Activated gamma-delta T cell treated with anti-CD3 and anti-CD28 coated beads, Interleukin-2, amount 50 U/mL, for 16 hours (primary cell): ENCODE results near the gene CDH2.

Experiments used
- DNase-seq: peaks from one replicate; pipeline ENCODE4 v3.0.0-alpha.2; 2020; ENCODE audit warnings: low read depth

CDH2 gene

DNA sequence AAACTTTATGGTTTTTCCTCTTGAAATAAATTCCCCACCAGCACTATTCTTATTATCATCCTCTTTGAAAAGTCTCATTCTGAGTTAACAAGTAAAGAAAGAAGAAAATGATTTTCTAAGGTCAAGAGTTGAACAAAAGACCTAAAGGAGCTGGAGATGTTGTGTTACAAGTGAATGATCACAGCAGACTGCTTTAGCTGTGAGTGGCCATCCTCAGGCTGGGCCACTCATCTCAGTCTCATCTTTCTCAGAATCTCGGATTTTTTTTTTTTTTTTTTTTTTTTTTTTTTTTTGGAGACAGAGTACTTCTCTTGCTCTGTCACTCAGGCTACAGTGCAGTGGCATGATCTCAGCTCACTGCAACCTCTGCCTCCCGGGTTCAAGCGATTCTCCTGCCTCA is 133.3 kb downstream of the CDH2 start:
- DNase-seq = no peak

DNA sequence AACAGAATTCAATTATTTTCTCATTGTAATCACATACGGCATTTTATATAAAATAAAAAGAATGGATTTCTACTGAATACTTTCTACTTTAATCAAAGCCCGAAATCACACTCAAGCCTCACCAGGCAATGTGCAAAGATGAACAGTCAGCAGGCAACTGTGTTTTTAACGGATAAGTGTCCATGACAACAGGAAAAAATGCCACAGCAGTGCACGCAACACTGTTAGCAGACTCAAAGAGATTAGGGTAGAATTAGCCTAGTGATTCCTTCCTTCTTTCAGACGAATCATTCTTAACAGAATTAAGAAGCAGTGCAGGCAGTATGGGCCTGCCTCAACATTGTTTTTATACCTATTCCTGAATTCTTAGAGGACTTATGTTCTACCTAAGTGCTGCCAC is 135.6 kb downstream of the CDH2 start:
- DNase-seq = no peak

DNA sequence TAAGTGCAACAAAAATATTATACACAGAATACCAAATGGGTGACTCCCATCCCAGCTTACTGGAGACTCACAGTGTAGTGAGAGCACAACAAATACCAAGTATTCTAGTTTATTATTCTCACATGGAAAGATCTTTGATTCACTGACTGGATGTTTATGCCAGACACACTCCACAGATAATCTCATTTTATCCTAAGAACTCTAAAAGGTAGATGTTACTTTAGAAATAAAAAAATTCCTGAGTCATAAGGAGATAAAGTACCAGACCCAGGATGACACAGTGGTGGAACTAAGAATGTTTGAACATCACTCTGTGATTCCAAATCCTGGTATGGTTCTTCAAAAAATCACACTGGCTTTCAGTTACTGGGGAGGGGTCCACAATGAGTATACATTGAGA is 136.2 kb downstream of the CDH2 start:
- DNase-seq = no peak

DNA sequence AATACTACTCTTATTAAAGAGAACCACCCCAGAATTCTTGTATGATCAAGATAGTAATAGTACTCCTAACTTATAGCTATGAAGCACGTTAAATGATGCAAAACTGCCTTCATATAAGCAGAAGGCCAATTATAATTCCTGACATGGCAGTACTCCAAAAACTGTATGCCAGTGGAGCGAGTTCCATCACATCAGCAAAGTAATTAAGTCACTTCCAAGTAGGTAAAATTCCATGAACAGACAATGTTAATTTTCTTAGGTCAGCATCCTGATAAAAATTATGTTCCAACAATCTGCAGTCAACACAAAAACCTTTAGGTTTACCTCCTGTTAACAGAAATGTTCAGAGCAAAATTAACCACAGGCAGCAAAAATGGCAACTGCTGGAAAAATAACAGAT is 136.7 kb downstream of the CDH2 start:
- no peak for DNase-seq

- DNase-seq = no peak
Measured at GRCh38 chr18:28039691-28040090, 137.2 kb downstream of the CDH2 start.

DNA sequence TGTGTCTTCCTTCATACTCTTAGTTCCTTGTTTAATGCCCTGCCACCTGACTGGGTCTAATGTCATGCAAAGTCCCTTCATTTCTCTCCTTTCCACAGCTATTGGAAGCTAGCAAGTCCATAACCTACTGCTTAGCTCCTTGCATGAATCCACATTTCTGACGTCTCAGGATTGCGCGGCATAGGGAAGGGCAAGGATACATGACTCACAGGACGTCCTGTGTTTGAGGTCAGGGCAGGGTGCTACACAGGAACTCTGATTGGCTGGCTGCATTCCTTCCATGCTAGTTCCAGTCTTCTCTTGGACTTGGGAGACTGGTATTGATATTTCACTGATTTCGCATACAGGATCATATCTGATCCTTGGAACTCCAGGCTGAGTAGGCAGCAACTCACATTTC is 137.9 kb downstream of the CDH2 start:
- DNase-seq = no peak

DNA sequence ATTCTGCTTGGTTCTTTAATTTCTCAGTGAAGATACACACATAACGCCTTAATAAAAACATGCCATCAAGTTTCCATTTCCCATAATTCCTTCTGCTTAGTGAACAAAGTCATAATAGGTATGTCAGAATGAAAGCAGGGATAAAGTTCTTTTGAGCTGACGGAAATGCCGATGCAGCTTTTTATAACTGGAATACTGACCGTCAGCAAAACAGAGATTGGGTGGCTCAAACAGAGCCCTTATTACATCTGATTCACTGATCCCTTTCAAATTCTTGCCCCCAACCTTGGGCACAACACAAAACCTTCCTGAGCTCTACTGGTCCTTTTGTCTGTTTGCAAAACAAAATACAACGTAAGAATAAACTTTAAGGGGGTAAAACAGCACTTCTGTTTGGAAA is 140.4 kb downstream of the CDH2 start:
- DNase-seq = no peak

GRCh38 chr18:28034567-28034966 is 142.4 kb downstream of the CDH2 start:
- DNase-seq = no peak

- no peak for DNase-seq
Measured at GRCh38 chr18:28032177-28032576, 144.8 kb downstream of the CDH2 start.

DNA sequence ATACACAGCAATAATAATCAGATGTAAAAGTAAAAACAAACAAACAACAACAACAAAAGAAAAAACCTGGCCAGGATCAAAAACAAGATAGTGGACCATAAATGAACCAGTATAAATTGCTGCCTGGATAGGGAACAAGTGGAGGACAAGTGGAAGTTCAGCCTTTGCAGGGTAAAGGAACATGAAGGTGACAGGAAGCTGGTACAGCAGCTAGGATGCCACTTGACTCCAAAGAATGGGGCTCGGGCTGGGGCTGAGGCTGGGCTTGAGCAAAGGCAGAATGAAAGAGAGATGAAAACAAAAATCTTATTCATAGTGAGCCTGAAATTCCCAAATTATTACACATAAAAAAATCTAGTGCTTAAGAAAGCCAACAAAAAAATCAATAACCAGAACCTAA is 146.5 kb downstream of the CDH2 start:
- no peak for DNase-seq

- DNase-seq = no peak
Measured at GRCh38 chr18:28027755-28028154, 149.2 kb downstream of the CDH2 start.

DNA sequence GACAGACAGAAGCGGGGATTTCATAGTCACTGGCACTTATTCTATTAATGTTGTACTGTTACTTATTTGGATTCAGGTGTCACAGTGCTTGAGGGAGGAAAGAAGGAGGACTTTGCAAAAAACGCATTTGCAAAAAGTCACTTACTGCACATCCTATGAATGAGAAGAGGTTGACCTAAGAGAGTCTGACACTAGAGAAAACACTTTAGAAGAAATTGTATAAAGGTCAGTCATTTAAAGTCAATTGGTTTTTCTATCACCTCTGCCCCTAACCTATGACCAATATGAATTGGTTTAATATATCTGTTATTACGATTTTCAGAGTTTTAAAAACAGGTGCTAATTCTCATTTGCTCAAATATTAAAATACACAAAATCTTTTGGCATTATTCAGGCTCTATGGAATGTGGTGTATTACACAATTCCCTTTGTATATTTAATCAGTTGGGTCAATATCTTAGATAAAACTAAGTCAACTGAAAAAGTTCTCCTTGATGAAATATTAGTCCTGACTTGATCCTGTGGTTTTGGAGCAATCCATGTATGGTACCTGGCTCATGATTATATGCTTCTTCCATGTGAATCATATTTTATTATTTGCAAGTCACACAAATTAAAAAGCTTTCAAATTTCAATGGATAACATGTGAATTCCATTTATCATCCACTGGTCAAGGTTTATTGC is 157.4 kb downstream of the CDH2 start:
- no peak for DNase-seq

DNA sequence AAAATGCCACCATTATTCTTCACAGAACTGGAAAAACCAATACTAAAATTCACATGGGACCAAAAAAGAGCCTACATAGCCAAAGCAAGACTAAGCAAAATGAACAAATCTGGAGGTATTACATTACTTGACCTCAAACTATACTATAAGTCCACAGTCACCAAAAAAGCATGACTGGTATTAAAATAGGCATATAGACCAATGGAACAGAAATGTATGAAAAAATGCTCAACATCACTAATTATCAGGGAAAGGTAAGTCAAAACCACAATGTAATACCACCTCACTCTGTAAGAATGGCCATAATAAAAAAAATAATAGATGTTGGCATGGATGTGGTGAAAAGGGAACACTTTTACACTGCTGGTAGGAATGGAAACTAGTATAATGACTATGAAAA is 158.6 kb downstream of the CDH2 start:
- no peak for DNase-seq

DNA sequence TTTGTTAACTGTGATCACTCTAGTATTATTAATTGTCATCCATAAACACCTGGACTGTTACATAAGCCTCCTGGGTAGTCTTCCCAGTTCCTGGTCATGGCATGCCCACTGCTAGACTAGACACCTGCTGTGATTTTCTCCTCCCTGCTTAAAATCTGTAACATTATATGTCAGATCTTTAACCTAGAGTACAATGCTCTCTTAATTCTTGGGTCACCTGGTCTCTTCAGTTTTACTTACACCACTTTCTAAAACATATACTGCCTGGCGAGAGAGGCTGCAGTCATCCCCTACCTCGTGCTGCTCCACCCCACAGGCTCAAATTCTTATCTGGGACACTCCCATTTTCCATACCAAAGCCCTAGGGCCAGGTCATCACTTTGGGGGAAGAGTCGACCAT is 161.3 kb downstream of the CDH2 start:
- DNase-seq = no peak

DNA sequence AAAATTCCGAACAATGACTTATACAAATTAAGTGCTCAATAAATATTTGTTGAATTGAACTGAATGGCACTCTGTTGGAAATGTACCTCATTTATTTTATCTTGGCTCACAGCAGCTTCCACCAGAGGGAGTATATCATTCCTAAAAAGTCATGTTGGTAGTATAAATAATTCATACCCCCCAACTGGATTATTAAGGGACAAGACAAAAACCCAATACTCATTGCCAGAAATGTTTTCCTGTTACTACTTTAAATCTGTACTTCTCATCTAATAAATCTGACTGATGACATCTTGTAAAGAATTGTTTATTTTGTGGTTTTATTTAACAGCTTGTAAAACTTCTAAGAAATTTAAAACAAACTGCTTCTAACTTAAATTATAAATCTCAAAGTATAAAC is 163.9 kb downstream of the CDH2 start:
- DNase-seq = no peak

- no peak for DNase-seq
Measured at GRCh38 chr18:28012336-28012735, 164.6 kb downstream of the CDH2 start.

GRCh38 chr18:28009589-28009988 is 167.3 kb downstream of the CDH2 start:
- DNase-seq = no peak

- no peak for DNase-seq
Measured at GRCh38 chr18:28007841-28008240, 169.1 kb downstream of the CDH2 start.

GRCh38 chr18:28005164-28005563 is 171.8 kb downstream of the CDH2 start:
- no peak for DNase-seq

GRCh38 chr18:28004606-28005005 is 172.3 kb downstream of the CDH2 start:
- DNase-seq = no peak

GRCh38 chr18:28003451-28003850 is 173.5 kb downstream of the CDH2 start:
- DNase-seq = no peak

DNA sequence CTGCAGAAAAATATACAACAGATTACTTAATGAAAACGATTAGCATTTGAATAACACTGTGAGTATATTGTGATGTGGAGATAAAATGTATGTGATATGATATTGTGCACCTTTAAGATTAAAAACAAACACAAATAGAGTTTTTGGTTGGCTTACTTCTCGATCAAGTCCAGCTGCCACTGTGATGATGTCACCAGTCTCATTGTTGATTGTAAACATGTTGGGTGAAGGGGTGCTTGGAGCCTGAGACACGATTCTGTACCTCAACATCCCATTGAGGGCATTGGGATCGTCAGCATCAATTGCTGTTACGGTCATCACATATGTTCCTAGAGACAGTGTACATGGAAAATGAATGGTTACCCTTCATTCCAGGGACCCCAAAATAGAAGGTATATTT is 174.1 kb downstream of the CDH2 start:
- no peak for DNase-seq

DNA sequence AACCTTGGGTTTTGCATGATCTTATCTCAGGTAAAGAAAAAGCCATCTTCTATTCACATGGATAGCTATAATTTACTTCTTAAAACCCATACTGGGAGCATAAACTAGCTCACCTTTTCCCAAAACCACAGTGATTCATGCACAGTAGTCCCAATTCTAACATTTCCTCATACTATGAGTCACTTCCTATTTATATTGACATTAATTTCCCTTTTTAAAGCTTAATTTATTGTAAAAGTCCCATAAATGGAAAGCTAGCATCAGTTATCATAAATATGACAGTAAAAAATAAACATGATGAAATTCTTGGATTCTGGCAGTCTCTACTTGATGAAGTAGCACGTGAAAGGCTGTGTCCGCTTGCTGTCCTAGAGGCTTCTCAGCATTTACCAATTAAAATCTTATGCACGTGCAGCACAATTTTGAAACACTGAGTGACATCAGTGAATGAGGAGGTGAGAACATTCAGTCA is 180.1 kb downstream of the CDH2 start:
- no peak for DNase-seq

- DNase-seq = no peak
Measured at GRCh38 chr18:27995770-27996502, 181.0 kb downstream of the CDH2 start.
